Right lobe of liver (tissue), 4 donors: Measurements from ENCODE around the gene MAL.

Experiments used
- CTCF ChIP-seq, 4 donors: fragments of 200-600 bp in 3 of 4; fragments of 450-650 bp in 1 of 4; IDR thresholded peaks; one replicate each; pipeline versions ENCODE4 v1.5.1 to v1.8.0; 2016 to 2022; ENCODE audit warnings: antibody characterized with exemption in 4 of 4, mild to moderate bottlenecking in 2 of 4
- POLR2A ChIP-seq: fragments of 450-650 bp; IDR thresholded peaks from one replicate; pipeline ENCODE4 v1.6.1; 2017; ENCODE audit warnings: antibody characterized with exemption, mild to moderate bottlenecking
- donor health status: DM: no; HTN: no; CAD: no.
- donor health status: DM: no; HTN: no; CAD: no.
- donor health status: DM: no; HTN: yes; CAD: no.

GRCh38 chr2:95001701-95002100 lies 23.8 kb upstream of the MAL start:
- TF ChIP-seq POLR2A (no peak), CTCF (IDR thresholded peaks at IDR 0.05) (no peak)
